Measurements from ENCODE around the gene CCER1. TPM values are rescaled to one million over a fixed set of nuclear protein-coding genes. Genes with fewer than 3 reads are reported as not detected.
A peak's percentile ranks its signal among the peaks of the same experiment; 100 is the strongest.

Gene CCER1
- polyA plus RNA-seq, 1 of the 3 experiments (the other 2 are of a cell fraction): not detected

- TF ChIP-seq GATA2 (CRISPR knock-in tag; IDR thresholded peaks at IDR 0.05): no peak
- TF ChIP-seq, protein P1, sequence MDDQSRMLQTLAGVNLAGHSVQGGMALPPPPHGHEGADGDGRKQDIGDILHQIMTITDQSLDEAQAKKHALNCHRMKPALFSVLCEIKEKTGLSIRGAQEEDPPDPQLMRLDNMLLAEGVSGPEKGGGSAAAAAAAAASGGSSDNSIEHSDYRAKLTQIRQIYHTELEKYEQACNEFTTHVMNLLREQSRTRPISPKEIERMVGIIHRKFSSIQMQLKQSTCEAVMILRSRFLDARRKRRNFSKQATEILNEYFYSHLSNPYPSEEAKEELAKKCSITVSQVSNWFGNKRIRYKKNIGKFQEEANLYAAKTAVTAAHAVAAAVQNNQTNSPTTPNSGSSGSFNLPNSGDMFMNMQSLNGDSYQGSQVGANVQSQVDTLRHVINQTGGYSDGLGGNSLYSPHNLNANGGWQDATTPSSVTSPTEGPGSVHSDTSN (IDR thresholded peaks at IDR 0.05): no peak
- no peak for TF ChIP-seq TEAD4 (IDR thresholded peaks at IDR 0.05; ENCODE audit: borderline replicate concordance, insufficient read depth)
- TF ChIP-seq SMC3 (IDR thresholded peaks at IDR 0.05; ENCODE audit: low read depth, low read length): peak; percentile 63
- TF ChIP-seq, protein P2, sequence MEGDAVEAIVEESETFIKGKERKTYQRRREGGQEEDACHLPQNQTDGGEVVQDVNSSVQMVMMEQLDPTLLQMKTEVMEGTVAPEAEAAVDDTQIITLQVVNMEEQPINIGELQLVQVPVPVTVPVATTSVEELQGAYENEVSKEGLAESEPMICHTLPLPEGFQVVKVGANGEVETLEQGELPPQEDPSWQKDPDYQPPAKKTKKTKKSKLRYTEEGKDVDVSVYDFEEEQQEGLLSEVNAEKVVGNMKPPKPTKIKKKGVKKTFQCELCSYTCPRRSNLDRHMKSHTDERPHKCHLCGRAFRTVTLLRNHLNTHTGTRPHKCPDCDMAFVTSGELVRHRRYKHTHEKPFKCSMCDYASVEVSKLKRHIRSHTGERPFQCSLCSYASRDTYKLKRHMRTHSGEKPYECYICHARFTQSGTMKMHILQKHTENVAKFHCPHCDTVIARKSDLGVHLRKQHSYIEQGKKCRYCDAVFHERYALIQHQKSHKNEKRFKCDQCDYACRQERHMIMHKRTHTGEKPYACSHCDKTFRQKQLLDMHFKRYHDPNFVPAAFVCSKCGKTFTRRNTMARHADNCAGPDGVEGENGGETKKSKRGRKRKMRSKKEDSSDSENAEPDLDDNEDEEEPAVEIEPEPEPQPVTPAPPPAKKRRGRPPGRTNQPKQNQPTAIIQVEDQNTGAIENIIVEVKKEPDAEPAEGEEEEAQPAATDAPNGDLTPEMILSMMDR (IDR thresholded peaks at IDR 0.05): peak; percentile 92
- no peak for TF ChIP-seq TAF1 (IDR thresholded peaks at IDR 0.05; ENCODE audit: borderline replicate concordance, low read depth, low read length)
- TF ChIP-seq, protein P3, sequence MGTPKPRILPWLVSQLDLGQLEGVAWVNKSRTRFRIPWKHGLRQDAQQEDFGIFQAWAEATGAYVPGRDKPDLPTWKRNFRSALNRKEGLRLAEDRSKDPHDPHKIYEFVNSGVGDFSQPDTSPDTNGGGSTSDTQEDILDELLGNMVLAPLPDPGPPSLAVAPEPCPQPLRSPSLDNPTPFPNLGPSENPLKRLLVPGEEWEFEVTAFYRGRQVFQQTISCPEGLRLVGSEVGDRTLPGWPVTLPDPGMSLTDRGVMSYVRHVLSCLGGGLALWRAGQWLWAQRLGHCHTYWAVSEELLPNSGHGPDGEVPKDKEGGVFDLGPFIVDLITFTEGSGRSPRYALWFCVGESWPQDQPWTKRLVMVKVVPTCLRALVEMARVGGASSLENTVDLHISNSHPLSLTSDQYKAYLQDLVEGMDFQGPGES (IDR thresholded peaks at IDR 0.05; ENCODE audit: low read depth, low read length): no peak
- no peak for TF ChIP-seq USF1 (IDR thresholded peaks at IDR 0.05; ENCODE audit: borderline replicate concordance, low read depth)
- TF ChIP-seq RFX5 (IDR thresholded peaks at IDR 0.05; ENCODE audit: low read length): 0 out of 2 replicates have a peak, but pooled peaks have one; percentile 12
- no peak for TF ChIP-seq CHD2 (IDR thresholded peaks at IDR 0.05; ENCODE audit: low read length, partially characterized antibody)
- TF ChIP-seq NRF1 (IDR thresholded peaks at IDR 0.05; ENCODE audit: low read depth, low read length): no peak
- TF ChIP-seq RAD21 (IDR thresholded peaks at IDR 0.05; ENCODE audit: low read length): peak; percentile 79
- no peak for TF ChIP-seq NFIC (IDR thresholded peaks at IDR 0.05; ENCODE audit: borderline replicate concordance)
- no peak overlapping the region for H2AFZ ChIP-seq (ENCODE audit: low read depth)
- no peaks in the 10 kb centered on the region for H4K20me1 ChIP-seq (ENCODE audit: insufficient read depth)
- no peaks in the 10 kb centered on the region for H3K36me3 ChIP-seq (replicated peaks in 1 of 2; ENCODE audit: control insufficient read depth in 1 of 2, insufficient read depth in 2 of 2, low read length in 1 of 2)
- 51% methylated on average over 7 of the region's 7 CpGs for WGBS (ENCODE audit: low lambda C conversion rate)
- ChIA-PET CTCF (interaction anchor here (0.7 to 3.0 kb wide), 14 partner anchors 11 to 1367 kb away, joined by 3 to 25 read pairs (median 3); no protein-coding TSS in a partner anchor), POLR2A (no interaction called here)
- peaks cover 0 to 19% of the 10 kb centered on the region in 2 experiments for H3K4me1 ChIP-seq (ENCODE audit: control insufficient read depth in 1 of 2, insufficient read depth in 2 of 2, low read depth in 1 of 2, low read length in 1 of 2)
- peak; percentile 17 for DNase-seq
- H3K9ac ChIP-seq: no peak overlapping the region
- H3K79me2 ChIP-seq (ENCODE audit: insufficient read depth): no peaks in the 10 kb centered on the region
- no peaks in the 10 kb centered on the region for H3K9me3 ChIP-seq
- no peak overlapping the region for H3K4me2 ChIP-seq
- no peaks in the 10 kb centered on the region for H3K27me3 ChIP-seq (ENCODE audit: insufficient read depth)
- peaks cover 29% of the 10 kb centered on the region for H3F3A ChIP-seq (replicated peaks; ENCODE audit: insufficient read depth)
- H3K4me3 ChIP-seq (ENCODE audit: low read depth in 2 of 2, low read length in 1 of 2): no peak overlapping the region; a peak in 1 of 4 replicates
- peak overlapping the region in 1 of 2 experiments; percentile 72; a peak in 1 of 4 replicates for H3K27ac ChIP-seq (ENCODE audit: low read depth in 2 of 2, low read length in 1 of 2)
- H3K9me2 ChIP-seq: no peaks in the 10 kb centered on the region
Measured at GRCh38 chr12:90909069-90909770, 45.8 kb downstream of the CCER1 start.

All from SK-N-SH (cell line).